Activated B cell treated with CpG ODN at 0.5 μM for 24 hours (primary cell): ENCODE data around the gene SHISAL2A. TPM values are rescaled to one million over a fixed set of nuclear protein-coding genes. Genes with fewer than 3 reads are reported as not detected.

ENCODE experiments used
- ATAC-seq: fragments of 200-7000 bp; cut with Tn5 transposase; one replicate; pipeline ENCODE4 v1.10.0; 2021; ENCODE audit warnings: low read depth, mild to moderate bottlenecking, moderate library complexity
- CTCF ChIA-PET: fragments of 350-600 bp; sonication (Branson Sonifier 250); formaldehyde crosslinking; loops from one replicate; lab custom pipeline; 2021; ENCODE audit warnings: antibody characterized with exemption; lab: Charles Lee
- POLR2A ChIA-PET: fragments of 350-600 bp; sonication (Branson Sonifier 250); formaldehyde crosslinking; loops from one replicate; lab custom pipeline; 2021; ENCODE audit warnings: antibody characterized with exemption; lab: Charles Lee
- DNase-seq: peaks from one replicate; pipeline ENCODE4 v3.0.0; 2022
- H3K27ac Mint-ChIP-seq: one replicate; pipeline ENCODE4 v1.8.0; 2020; ENCODE audit warnings: mixed read lengths
- H3K27me3 Mint-ChIP-seq: one replicate; pipeline ENCODE4 v1.8.0; 2021; ENCODE audit warnings: mixed read lengths
- H3K36me3 Mint-ChIP-seq: one replicate; pipeline ENCODE4 v1.8.0; 2021; ENCODE audit warnings: low read depth, mixed read lengths
- H3K4me1 Mint-ChIP-seq: one replicate; pipeline ENCODE4 v1.8.0; 2021; ENCODE audit warnings: mixed read lengths
- H3K4me3 Mint-ChIP-seq: one replicate; pipeline ENCODE4 v1.8.0; 2020; ENCODE audit warnings: mild to moderate bottlenecking, mixed read lengths
- H3K9me3 Mint-ChIP-seq: one replicate; pipeline ENCODE4 v1.8.0; 2020; ENCODE audit warnings: mixed read lengths
- CTCF ChIP-seq: fragments of 200-600 bp; IDR thresholded peaks from one replicate; pipeline ENCODE4 v1.8.0; 2022; ENCODE audit warnings: antibody characterized with exemption, mild to moderate bottlenecking
- intact Hi-C: fragments of 100-400 bp; cut with micrococcal nuclease; formaldehyde crosslinking; loops from one replicate; pipeline ENCODE4 v1.15.1; 2024
- total RNA-seq: library from RNA; stranded (reverse); gene quantifications from 2 replicates; pipeline ENCODE4 v1.2.3, GENCODE V29; 2022

Gene SHISAL2A
- total RNA-seq, 1 donor from 2014 or later = 44.2 TPM

DNA sequence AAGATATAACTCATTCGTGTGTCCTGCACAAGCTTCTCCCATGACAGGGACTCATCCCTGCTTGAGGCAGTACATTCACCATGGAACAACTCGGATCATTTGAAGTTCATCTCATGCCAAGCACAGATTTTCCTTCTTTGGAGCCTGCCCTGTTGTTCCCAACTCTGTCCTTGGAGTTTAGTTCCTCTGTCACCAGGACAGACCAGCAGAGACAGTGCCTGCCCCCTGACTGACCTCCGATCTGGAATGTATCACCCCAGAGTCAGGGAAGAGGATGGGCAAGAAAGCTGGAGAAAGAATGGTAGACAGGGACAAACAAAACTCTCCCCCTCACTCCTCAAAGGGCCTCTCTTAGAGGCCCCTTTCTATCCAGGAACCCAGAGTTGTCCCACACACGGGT is 5.0 kb downstream of the SHISAL2A start:
- H3K4me1 Mint-ChIP-seq = peaks cover 91% of the 10 kb centered on the region
- peaks cover 28% of the 10 kb centered on the region for H3K36me3 Mint-ChIP-seq
- intact Hi-C loops = loop anchor here (1.0 to 10.0 kb wide), 9 partner anchors 21 to 1133 kb away; partner anchors contain the start of genes GPX7, ORC1 and PRPF38A
- peak overlapping the region; percentile 81 for H3K4me3 Mint-ChIP-seq
- peaks cover 3% of the 10 kb centered on the region for H3K9me3 Mint-ChIP-seq
- CTCF ChIA-PET = interaction anchor here (1.4 kb wide), 1 partner anchor 27 kb away, joined by 3 read pairs; no protein-coding TSS in a partner anchor
- POLR2A ChIA-PET = interaction anchor here (0.6 to 8.3 kb wide), 10 partner anchors 11 to 105 kb away, joined by 3 to 163 read pairs (median 7); partner anchors contain the start of gene TUT4
- TF ChIP-seq CTCF = no peak
- peak overlapping the region; percentile 99 for H3K27ac Mint-ChIP-seq
- ATAC-seq (no peak), DNase-seq (no peak)
- H3K27me3 Mint-ChIP-seq = no peaks in the 10 kb centered on the region

- peaks cover 78% of the 10 kb centered on the region for H3K4me1 Mint-ChIP-seq
- peaks cover 3% of the 10 kb centered on the region for H3K9me3 Mint-ChIP-seq
- no peak overlapping the region for H3K4me3 Mint-ChIP-seq
- intact Hi-C loops = no loop called here
- TF ChIP-seq CTCF = no peak
- ATAC-seq = no peak
- POLR2A ChIA-PET = interaction anchor here (0.7 to 3.8 kb wide), 11 partner anchors 8 to 236 kb away, joined by 3 to 45 read pairs (median 6); partner anchors contain the start of genes GPX7, ORC1, PRPF38A and SHISAL2A
- peaks cover 38% of the 10 kb centered on the region for H3K36me3 Mint-ChIP-seq
- H3K27ac Mint-ChIP-seq = peak overlapping the region; percentile 99
- CTCF ChIA-PET = interaction anchor here (0.9 to 1.9 kb wide), 2 partner anchors 13 to 24 kb away, joined by 3 to 8 read pairs; no protein-coding TSS in a partner anchor
- no peaks in the 10 kb centered on the region for H3K27me3 Mint-ChIP-seq
- no peak for DNase-seq
Measured at GRCh38 chr1:52640697-52641096, 7.7 kb downstream of the SHISAL2A start.

GRCh38 chr1:52641307-52641706 is 8.3 kb downstream of the SHISAL2A start:
- ChIA-PET POLR2A (interaction anchor here (0.5 to 3.8 kb wide), 16 partner anchors 9 to 1414 kb away, joined by 3 to 45 read pairs (median 4); partner anchors contain the start of genes GPX7, SHISAL2A and TUT4), CTCF (interaction anchor here (1.2 to 1.9 kb wide), 3 partner anchors 8 to 45 kb away, joined by 4 to 8 read pairs (median 5); partner anchors contain the start of gene SHISAL2A)
- peaks cover 75% of the 10 kb centered on the region for H3K4me1 Mint-ChIP-seq
- peak overlapping the region; percentile 99 for H3K27ac Mint-ChIP-seq
- peak overlapping the region; percentile 60 for H3K4me3 Mint-ChIP-seq
- ATAC-seq (peak; percentile 10), DNase-seq (peak; percentile 27)
- peaks cover 43% of the 10 kb centered on the region for H3K36me3 Mint-ChIP-seq
- no peaks in the 10 kb centered on the region for H3K27me3 Mint-ChIP-seq
- intact Hi-C loops = no loop called here
- peaks cover 3% of the 10 kb centered on the region for H3K9me3 Mint-ChIP-seq
- TF ChIP-seq CTCF = no peak

DNA sequence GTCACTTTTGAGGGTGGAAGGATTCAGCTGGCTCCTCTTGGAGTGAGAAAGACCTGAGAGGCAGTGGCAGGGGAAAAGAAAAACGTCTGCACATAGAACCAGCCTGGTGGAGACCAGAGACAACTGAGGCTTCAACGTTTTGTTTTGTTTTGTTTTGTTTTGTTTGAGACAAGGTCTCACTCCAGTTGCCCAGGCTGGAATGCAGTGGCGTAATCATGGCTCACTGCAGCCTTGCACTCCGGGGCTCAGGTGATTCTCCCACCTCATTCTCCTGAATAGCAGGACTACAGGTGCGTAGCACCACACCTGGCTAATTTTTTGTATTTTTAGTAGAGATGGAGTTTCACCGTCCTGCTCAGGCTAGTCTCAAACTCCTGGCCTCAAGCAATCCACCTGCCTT is 12.3 kb downstream of the SHISAL2A start:
- Mint-ChIP-seq H3K36me3 (peaks cover 65% of the 10 kb centered on the region), H3K27me3 (no peaks in the 10 kb centered on the region), H3K4me3 (no peak overlapping the region), H3K9me3 (peaks cover under 1% of the 10 kb centered on the region), H3K4me1 (peaks cover 53% of the 10 kb centered on the region), H3K27ac (peak overlapping the region; percentile 41)
- ATAC-seq (no peak), DNase-seq (no peak)
- TF ChIP-seq CTCF = no peak
- intact Hi-C loops = no loop called here
- CTCF ChIA-PET = no interaction called here
- POLR2A ChIA-PET = interaction anchor here (0.7 to 1.3 kb wide), 4 partner anchors 9 to 595 kb away, joined by 3 to 10 read pairs (median 6); partner anchors contain the start of gene TUT4

- Mint-ChIP-seq H3K36me3 (peaks cover 63% of the 10 kb centered on the region), H3K27ac (peak overlapping the region; percentile 71), H3K27me3 (no peaks in the 10 kb centered on the region), H3K9me3 (no peaks in the 10 kb centered on the region), H3K4me3 (no peak overlapping the region), H3K4me1 (peaks cover 25% of the 10 kb centered on the region)
- ChIA-PET CTCF (no interaction called here), POLR2A (interaction anchor here (1.0 to 2.4 kb wide), 2 partner anchors 11 to 107 kb away, joined by 4 to 13 read pairs; no protein-coding TSS in a partner anchor)
- intact Hi-C loops = no loop called here
- ATAC-seq (no peak), DNase-seq (no peak)
- TF ChIP-seq CTCF = no peak
Measured at GRCh38 chr1:52651904-52652303, 18.9 kb downstream of the SHISAL2A start.
